Activated CD4-positive, alpha-beta T cell treated with anti-CD3 and anti-CD28 coated beads, Interleukin-2, amount 10 ng/mL, durations not matched to agents 24 days and 14 days (primary cell): ENCODE measurements around the gene EGR2. TPM values are rescaled to one million over a fixed set of nuclear protein-coding genes. Genes with fewer than 3 reads are reported as not detected.

ENCODE experiments used
- DNase-seq: peaks from one replicate; pipeline ENCODE4 v3.0.0; 2022
- H3K27ac Mint-ChIP-seq: one replicate; pipeline ENCODE4 v1.8.0; 2022; ENCODE audit warnings: mild to moderate bottlenecking, mixed read lengths
- H3K27me3 Mint-ChIP-seq: one replicate; pipeline ENCODE4 v1.8.0; 2022; ENCODE audit warnings: mixed read lengths
- H3K36me3 Mint-ChIP-seq: one replicate; pipeline ENCODE4 v1.8.0; 2022; ENCODE audit warnings: low read depth, mild to moderate bottlenecking, mixed read lengths
- H3K4me1 Mint-ChIP-seq: one replicate; pipeline ENCODE4 v1.8.0; 2021; ENCODE audit warnings: mixed read lengths
- H3K4me3 Mint-ChIP-seq: one replicate; pipeline ENCODE4 v1.8.0; 2022; ENCODE audit warnings: mild to moderate bottlenecking, moderate library complexity, mixed read lengths
- H3K9me3 Mint-ChIP-seq: one replicate; pipeline ENCODE4 v1.8.0; 2021; ENCODE audit warnings: mixed read lengths
- intact Hi-C: fragments of 100-400 bp; cut with micrococcal nuclease; formaldehyde crosslinking; loops from one replicate; pipeline ENCODE4 v1.15.1; 2023
- total RNA-seq: library from RNA; stranded (reverse); gene quantifications from 2 replicates; pipeline ENCODE4 v1.2.3, GENCODE V29; 2022

The EGR2 gene
- total RNA-seq, 1 donor from 2014 or later = 178 TPM

DNA sequence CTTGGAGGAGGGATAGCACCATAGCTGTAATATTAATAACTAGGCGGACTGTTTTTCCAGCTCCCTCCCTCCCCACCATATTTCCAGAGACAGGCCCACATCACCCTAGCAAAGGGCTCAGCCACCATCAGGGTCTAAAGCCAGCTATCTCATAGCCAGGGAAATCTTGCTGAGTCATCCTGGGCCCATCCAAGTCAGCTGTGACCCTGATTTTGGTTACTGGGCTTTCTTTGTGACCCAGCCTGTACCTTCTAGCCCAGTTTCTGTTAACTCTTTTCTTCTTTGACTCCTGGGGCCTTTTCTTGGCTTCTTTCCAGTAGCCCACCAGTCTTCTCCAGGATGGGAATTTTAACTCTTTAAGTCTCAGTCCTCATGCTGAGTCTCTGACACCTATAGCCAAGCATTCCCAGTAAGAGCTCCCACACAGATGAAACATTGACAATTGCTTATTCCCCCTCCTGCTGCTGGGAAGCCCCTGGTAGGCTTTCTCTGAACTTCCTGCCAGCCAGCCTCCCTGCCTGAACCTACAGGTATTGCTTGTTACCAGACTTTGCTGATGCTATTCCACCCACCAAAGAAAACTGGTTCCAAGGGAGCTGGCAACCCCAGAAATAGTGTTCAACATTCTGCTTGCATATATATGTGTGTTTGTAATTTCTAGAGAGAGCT lies 46.5 kb downstream of the EGR2 start:
- Mint-ChIP-seq H3K36me3 (no peaks in the 10 kb centered on the region), H3K9me3 (peaks cover 12% of the 10 kb centered on the region), H3K27me3 (peaks cover 12% of the 10 kb centered on the region), H3K4me3 (no peak overlapping the region), H3K27ac (no peak overlapping the region), H3K4me1 (peaks cover 17% of the 10 kb centered on the region)
- intact Hi-C loops = no loop called here
- no peak for DNase-seq

- peaks cover 14% of the 10 kb centered on the region for H3K4me1 Mint-ChIP-seq
- H3K27me3 Mint-ChIP-seq = peaks cover 3% of the 10 kb centered on the region
- H3K9me3 Mint-ChIP-seq = peaks cover 4% of the 10 kb centered on the region
- H3K36me3 Mint-ChIP-seq = no peaks in the 10 kb centered on the region
- no peak overlapping the region for H3K4me3 Mint-ChIP-seq
- no peak for DNase-seq
- H3K27ac Mint-ChIP-seq = no peak overlapping the region
- intact Hi-C loops = no loop called here
These were observed 49.8 kb downstream of the EGR2 start for GRCh38 chr10:62766386-62766785.

GRCh38 chr10:62765726-62766125 lies 50.4 kb downstream of the EGR2 start:
- DNase-seq = no peak
- Mint-ChIP-seq H3K36me3 (no peaks in the 10 kb centered on the region), H3K27me3 (peaks cover 3% of the 10 kb centered on the region), H3K4me1 (peaks cover 18% of the 10 kb centered on the region), H3K9me3 (peaks cover 4% of the 10 kb centered on the region), H3K4me3 (no peak overlapping the region), H3K27ac (no peak overlapping the region)
- intact Hi-C loops = no loop called here

GRCh38 chr10:62764011-62764410 lies 52.2 kb downstream of the EGR2 start:
- no peaks in the 10 kb centered on the region for H3K36me3 Mint-ChIP-seq
- peaks cover 7% of the 10 kb centered on the region for H3K4me1 Mint-ChIP-seq
- H3K9me3 Mint-ChIP-seq = peaks cover 4% of the 10 kb centered on the region
- H3K27me3 Mint-ChIP-seq = peaks cover 3% of the 10 kb centered on the region
- no peak overlapping the region for H3K27ac Mint-ChIP-seq
- H3K4me3 Mint-ChIP-seq = no peak overlapping the region
- DNase-seq = no peak
- intact Hi-C loops = no loop called here

DNA sequence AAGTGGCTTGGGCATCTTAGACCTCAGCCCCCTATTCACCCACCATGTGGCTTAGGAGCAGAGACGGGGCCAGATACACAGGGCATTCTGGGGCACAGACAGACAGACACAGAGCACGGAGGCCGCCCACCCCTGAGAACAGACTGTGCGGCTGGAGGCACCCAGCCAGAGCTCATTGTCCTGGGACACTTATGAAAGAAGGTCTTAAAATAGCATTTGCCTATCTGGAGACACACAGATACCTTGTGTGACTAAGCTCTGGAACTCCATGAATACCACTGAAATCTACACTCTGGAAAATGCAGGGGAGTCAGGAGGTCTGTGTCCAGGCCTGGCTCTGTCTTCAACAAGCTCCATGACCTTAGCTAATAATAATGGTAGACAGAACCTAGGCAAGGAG lies 53.0 kb downstream of the EGR2 start:
- peaks cover 7% of the 10 kb centered on the region for H3K4me1 Mint-ChIP-seq
- no peak overlapping the region for H3K4me3 Mint-ChIP-seq
- no peaks in the 10 kb centered on the region for H3K36me3 Mint-ChIP-seq
- H3K9me3 Mint-ChIP-seq = no peaks in the 10 kb centered on the region
- no peak overlapping the region for H3K27ac Mint-ChIP-seq
- intact Hi-C loops = no loop called here
- peaks cover 3% of the 10 kb centered on the region for H3K27me3 Mint-ChIP-seq
- no peak for DNase-seq

Other genes starting within 250 kb of the EGR2 start
- 43.6 and 43.8 TPM in 2 replicates for gene ADO, start 11.6 kb downstream of the EGR2 start, total RNA-seq